Naive thymus-derived CD8-positive, alpha-beta T cell (primary cell): Measurements from ENCODE around the gene RTN4. TPM values are rescaled to one million over a fixed set of nuclear protein-coding genes. Genes with fewer than 3 reads are reported as not detected.
"Not testable (repeated sequence)": the region's sequence is repeated elsewhere in the genome, so short reads cannot be mapped to it uniquely, and the experiment has no call there.

Experiments
- ATAC-seq, 2 donors: fragments of 150-1000 bp; cut with Tn5 transposase in 1 of 2; sonication (Bioruptor Pico), chemical (Tn5 transposase) in 1 of 2; 1 replicate in 1 of 2; 2 replicates in 1 of 2; pipeline ENCODE4 v1.10.0; 2021; ENCODE audit warnings: mild to moderate bottlenecking in 2 of 2, moderate library complexity in 2 of 2
- POLR2A ChIA-PET: fragments of 350-600 bp; sonication (Branson Sonifier 250); formaldehyde crosslinking; loops from one replicate; lab custom pipeline; 2021; ENCODE audit warnings: antibody characterized with exemption; lab: Charles Lee
- DNase-seq, 10 donors: peaks; one replicate each; pipeline versions ENCODE4 v3.0.0 to v3.0.0-alpha.2; 2020 to 2022
- H3K27ac Mint-ChIP-seq, 10 donors: one replicate each; pipeline ENCODE4 v1.8.0; 2020 to 2022; ENCODE audit warnings: mild to moderate bottlenecking in 10 of 10, mixed read lengths in 10 of 10, moderate library complexity in 4 of 10, inconsistent platforms in 1 of 10
- H3K27me3 Mint-ChIP-seq, 5 donors: one replicate each; pipeline ENCODE4 v1.8.0; 2021 to 2022; ENCODE audit warnings: mixed read lengths in 5 of 5
- H3K36me3 Mint-ChIP-seq, 3 donors: one replicate each; pipeline ENCODE4 v1.8.0; 2020 to 2022; ENCODE audit warnings: mixed read lengths in 3 of 3, mild to moderate bottlenecking in 2 of 3, inconsistent platforms in 1 of 3
- H3K4me1 Mint-ChIP-seq, 4 donors: one replicate each; pipeline ENCODE4 v1.8.0; 2021 to 2022; ENCODE audit warnings: mixed read lengths in 4 of 4
- H3K4me3 Mint-ChIP-seq, 10 donors: one replicate each; pipeline ENCODE4 v1.8.0; 2020 to 2022; ENCODE audit warnings: mild to moderate bottlenecking in 10 of 10, mixed read lengths in 10 of 10, moderate library complexity in 6 of 10, inconsistent platforms in 1 of 10
- H3K9me3 Mint-ChIP-seq, 9 donors: one replicate each; pipeline ENCODE4 v1.8.0; 2020 to 2022; ENCODE audit warnings: mixed read lengths in 9 of 9, mild to moderate bottlenecking in 3 of 9, inconsistent platforms in 1 of 9, moderate library complexity in 1 of 9
- polyA plus RNA-seq, 3 donors: library from polyadenylated mRNA; unstranded; fragments of 300-500 nt; fragmentation: Illumina TruSeq; gene quantifications; one replicate each; pipeline ENCODE4 v1.2.3, GENCODE V29; 2021
- total RNA-seq, 8 experiments: library from RNA in 2 of 8; stranded (reverse) in 2 of 8; gene quantifications; one replicate each; pipeline ENCODE4 v1.2.3 and lab custom pipeline; 2021 to 2026

Gene RTN4
- 10 to 100 TPM; 68.3 to 69.3 TPM for total RNA-seq
- 10 to 100 TPM; 68.0 to 77.1 (median 74.2) TPM for polyA plus RNA-seq
- total RNA-seq (lab: John Stamatoyannopoulos, UW) = 68.0 to 112 (median 84.2) reads per million in 6 experiments

- Mint-ChIP-seq H3K27me3 (no peaks in the 10 kb centered on the region), H3K4me1 (peaks cover 32 to 79% (median 69%) of the 10 kb centered on the region in 4 donors), H3K9me3 (no peaks in the 10 kb centered on the region), H3K4me3 (peak within 1 kb of the TSS; percentile 91 to 100 (median 100)), H3K27ac (peak within 1 kb of the TSS; percentile 96 to 100 (median 99)), H3K36me3 (peaks cover 0 to 3% (median 0%) of the 10 kb centered on the region in 3 donors)
- POLR2A ChIA-PET = interaction anchor here (0.5 to 2.9 kb wide), 25 partner anchors 9 to 1282 kb away, joined by 3 to 22 read pairs (median 3); partner anchors contain the start of genes ACYP2, CHAC2, CLHC1 and RPS27A
- peak; percentile 92 to 99 (median 98) for DNase-seq
- ATAC-seq = peak; percentile 85 to 90
These were observed at the start of gene RTN4 for GRCh38 chr2:55050100-55050994. RTN4 (minus strand) TSS chr2:55050451; CDS start chr2:55050300, 151 bp downstream.

GRCh38 chr2:55099493-55099877 is 49.2 kb upstream of the RTN4 start:
- Mint-ChIP-seq H3K9me3 (no peaks in the 10 kb centered on the region), H3K27me3 (no peaks in the 10 kb centered on the region), H3K27ac (no peak overlapping the region), H3K4me1 (peaks cover 0 to 6% (median 0%) of the 10 kb centered on the region in 4 donors), H3K36me3 (no peaks in the 10 kb centered on the region), H3K4me3 (no peak overlapping the region)
- POLR2A ChIA-PET = no interaction called here
- ATAC-seq = no peak
- no peak for DNase-seq

GRCh38 chr2:55097461-55098410 is 47.5 kb upstream of the RTN4 start:
- no peaks in the 10 kb centered on the region for H3K27me3 Mint-ChIP-seq
- ATAC-seq (no peak), DNase-seq (no peak)
- no peak overlapping the region for H3K27ac Mint-ChIP-seq
- POLR2A ChIA-PET = interaction anchor here (1.0 kb wide), 1 partner anchor 69 kb away, joined by 3 read pairs; no protein-coding TSS in a partner anchor
- no peak overlapping the region for H3K4me3 Mint-ChIP-seq
- peaks cover 2 to 8% (median 6%) of the 10 kb centered on the region in 4 donors for H3K4me1 Mint-ChIP-seq
- no peaks in the 10 kb centered on the region for H3K36me3 Mint-ChIP-seq
- no peaks in the 10 kb centered on the region for H3K9me3 Mint-ChIP-seq

GRCh38 chr2:55097082-55097460 is 46.8 kb upstream of the RTN4 start:
- Mint-ChIP-seq H3K27ac (no peak overlapping the region), H3K27me3 (no peaks in the 10 kb centered on the region), H3K4me1 (peaks cover 2 to 12% (median 8%) of the 10 kb centered on the region in 4 donors), H3K9me3 (no peaks in the 10 kb centered on the region), H3K36me3 (no peaks in the 10 kb centered on the region), H3K4me3 (no peak overlapping the region)
- no peak for ATAC-seq
- DNase-seq = no peak
- POLR2A ChIA-PET = interaction anchor here (1.0 kb wide), 1 partner anchor 70 kb away, joined by 3 read pairs; no protein-coding TSS in a partner anchor

- H3K9me3 Mint-ChIP-seq = no peaks in the 10 kb centered on the region
- POLR2A ChIA-PET = no interaction called here
- DNase-seq = no peak
- H3K4me3 Mint-ChIP-seq = no peak overlapping the region
- no peak for ATAC-seq
- no peaks in the 10 kb centered on the region for H3K36me3 Mint-ChIP-seq
- no peaks in the 10 kb centered on the region for H3K27me3 Mint-ChIP-seq
- H3K27ac Mint-ChIP-seq = no peak overlapping the region
- peaks cover 2 to 12% (median 8%) of the 10 kb centered on the region in 4 donors for H3K4me1 Mint-ChIP-seq
These were observed 46.3 kb upstream of the RTN4 start for GRCh38 chr2:55096586-55096985.

GRCh38 chr2:55093381-55093780 is 43.1 kb upstream of the RTN4 start:
- POLR2A ChIA-PET = no interaction called here
- Mint-ChIP-seq H3K4me1 (peaks cover 7 to 10% (median 8%) of the 10 kb centered on the region in 4 donors), H3K36me3 (no peaks in the 10 kb centered on the region), H3K27me3 (peaks cover 0 to 10% (median 0%) of the 10 kb centered on the region in 5 donors), H3K9me3 (no peaks in the 10 kb centered on the region), H3K4me3 (no peak overlapping the region), H3K27ac (peak overlapping the region in 1 of 10 donors; percentile 63)
- no peak for DNase-seq
- ATAC-seq = no peak

- H3K9me3 Mint-ChIP-seq = no peaks in the 10 kb centered on the region
- H3K4me3 Mint-ChIP-seq = no peak overlapping the region
- no peaks in the 10 kb centered on the region for H3K36me3 Mint-ChIP-seq
- ATAC-seq (no peak), DNase-seq (no peak)
- H3K27ac Mint-ChIP-seq = peak overlapping the region in 2 of 10 donors; percentile 23
- POLR2A ChIA-PET = no interaction called here
- peaks cover 0 to 10% (median 0%) of the 10 kb centered on the region in 5 donors for H3K27me3 Mint-ChIP-seq
- H3K4me1 Mint-ChIP-seq = peaks cover 7 to 10% (median 8%) of the 10 kb centered on the region in 4 donors
These were observed 42.2 kb upstream of the RTN4 start for GRCh38 chr2:55092439-55092838.

GRCh38 chr2:55091681-55092080 is 41.4 kb upstream of the RTN4 start:
- ATAC-seq = not testable (repeated sequence)
- peak overlapping the region in 1 of 10 donors; percentile 29 for H3K27ac Mint-ChIP-seq

GRCh38 chr2:55090702-55091101 is 40.5 kb upstream of the RTN4 start:
- H3K27ac Mint-ChIP-seq = peak overlapping the region in 1 of 10 donors; percentile 41
- H3K27me3 Mint-ChIP-seq = peaks cover 0 to 10% (median 0%) of the 10 kb centered on the region in 5 donors
- H3K9me3 Mint-ChIP-seq = no peaks in the 10 kb centered on the region
- no peaks in the 10 kb centered on the region for H3K36me3 Mint-ChIP-seq
- POLR2A ChIA-PET = no interaction called here
- no peak for ATAC-seq
- H3K4me1 Mint-ChIP-seq = peaks cover 7 to 10% (median 8%) of the 10 kb centered on the region in 4 donors
- no peak overlapping the region for H3K4me3 Mint-ChIP-seq
- DNase-seq = no peak

More at GRCh38 chr2:55091681-55092080, 41.4 kb upstream of the RTN4 start:
- H3K4me1 Mint-ChIP-seq, H3K27me3 Mint-ChIP-seq, H3K9me3 Mint-ChIP-seq, H3K36me3 Mint-ChIP-seq, POLR2A ChIA-PET, DNase-seq, H3K4me3 Mint-ChIP-seq: not testable (repeated sequence)

GRCh38 chr2:55089726-55090125 is 39.5 kb upstream of the RTN4 start:
- H3K27me3 Mint-ChIP-seq = peaks cover 0 to 10% (median 0%) of the 10 kb centered on the region in 5 donors

GRCh38 chr2:55088400-55088799 is 38.1 kb upstream of the RTN4 start:
- DNase-seq = no peak
- no peak for ATAC-seq
- Mint-ChIP-seq H3K36me3 (no peaks in the 10 kb centered on the region), H3K4me3 (no peak overlapping the region), H3K27ac (peak overlapping the region in 1 of 10 donors; percentile 35), H3K4me1 (peaks cover 3 to 11% (median 7%) of the 10 kb centered on the region in 4 donors), H3K9me3 (no peaks in the 10 kb centered on the region), H3K27me3 (peaks cover 0 to 10% (median 0%) of the 10 kb centered on the region in 5 donors)
- POLR2A ChIA-PET = no interaction called here

More at GRCh38 chr2:55089726-55090125, 39.5 kb upstream of the RTN4 start:
- no peak overlapping the region for H3K4me3 Mint-ChIP-seq
- no peaks in the 10 kb centered on the region for H3K36me3 Mint-ChIP-seq
- peaks cover 7 to 10% (median 8%) of the 10 kb centered on the region in 4 donors for H3K4me1 Mint-ChIP-seq
- no peak overlapping the region for H3K27ac Mint-ChIP-seq
- DNase-seq (no peak), ATAC-seq (no peak)
- POLR2A ChIA-PET = no interaction called here
- no peaks in the 10 kb centered on the region for H3K9me3 Mint-ChIP-seq

GRCh38 chr2:55087936-55088335 is 37.7 kb upstream of the RTN4 start:
- H3K9me3 Mint-ChIP-seq = no peaks in the 10 kb centered on the region
- peaks cover 0 to 14% (median 6%) of the 10 kb centered on the region in 4 donors for H3K4me1 Mint-ChIP-seq
- POLR2A ChIA-PET = no interaction called here
- ATAC-seq (no peak), DNase-seq (no peak)
- no peaks in the 10 kb centered on the region for H3K36me3 Mint-ChIP-seq
- H3K27ac Mint-ChIP-seq = no peak overlapping the region
- H3K4me3 Mint-ChIP-seq = no peak overlapping the region
- peaks cover 0 to 10% (median 0%) of the 10 kb centered on the region in 5 donors for H3K27me3 Mint-ChIP-seq
